ENCODE data around the gene CGN. TPM values are rescaled to one million over a fixed set of nuclear protein-coding genes. Genes with fewer than 3 reads are reported as not detected.

The CGN gene
- total RNA-seq, 1 experiment from 2014 or later: 30.9 TPM

GRCh38 chr1:151583796-151584195, 72.6 kb downstream of the CGN start:
- no peaks in the 10 kb centered on the region for H3K9me3 ChIP-seq (ENCODE audit: control insufficient read depth, low read depth, low read length)
- H3K79me1 ChIP-seq (ENCODE audit: insufficient read depth, low read depth, low read length, poor library complexity, severe bottlenecking): no peaks in the 10 kb centered on the region
- H4K5ac ChIP-seq (ENCODE audit: insufficient read length, low read depth, low read length): no peak overlapping the region
- no peak overlapping the region for H4K8ac ChIP-seq (replicated peaks; ENCODE audit: insufficient read length, low read depth, low read length)
- no peak overlapping the region for H2BK5ac ChIP-seq (ENCODE audit: insufficient read length, low read length)
- H2BK15ac ChIP-seq (ENCODE audit: low read depth, low read length): no peak overlapping the region
- no CpG with 5 or more reads among the region's 2 CpGs for WGBS (ENCODE audit: extremely low coverage, insufficient read length, low lambda C conversion rate)
- H3K18ac ChIP-seq (ENCODE audit: insufficient read length, low read depth, low read length): no peak overlapping the region
- no peaks in the 10 kb centered on the region for H3K27me3 Mint-ChIP-seq (ENCODE audit: low read depth)
- H2BK120ac ChIP-seq (ENCODE audit: low read depth, low read length, poor library complexity, severe bottlenecking): no peak overlapping the region
- no peaks in the 10 kb centered on the region for H3K23me2 ChIP-seq (ENCODE audit: insufficient read length, low read depth, low read length, poor library complexity, severe bottlenecking)
- no peak overlapping the region for H3T11ph ChIP-seq (ENCODE audit: low read length)
- H3K4ac ChIP-seq (ENCODE audit: low read depth, low read length): no peak overlapping the region
- no peak for DNase-seq
- no peaks in the 10 kb centered on the region for H3K27me3 ChIP-seq (ENCODE audit: insufficient read depth, low read length)
- no peak overlapping the region for H2BK20ac ChIP-seq (ENCODE audit: low read depth, low read length, poor library complexity, severe bottlenecking)
- no peak overlapping the region for H3K4me2 ChIP-seq (ENCODE audit: insufficient read depth, insufficient read length, low read length)
- H3K36me3 Mint-ChIP-seq (ENCODE audit: insufficient read depth in 1 of 3, low read depth in 3 of 3): peaks cover 2 to 29% (median 8%) of the 10 kb centered on the region in 3 experiments; a peak in 6 of 7 replicates
- TF ChIP-seq CTCF (conservative IDR thresholded peaks at IDR 0.05): no peak
- H2BK12ac ChIP-seq (ENCODE audit: insufficient read length, low read depth, low read length): no peak overlapping the region
- no peaks in the 10 kb centered on the region for H3K4me1 ChIP-seq (ENCODE audit: insufficient read depth, low read length)
- H2AFZ ChIP-seq (ENCODE audit: low read length): no peak overlapping the region
- H4K91ac ChIP-seq (ENCODE audit: insufficient read length, low read depth, low read length): no peak overlapping the region
- no peak overlapping the region for H3K56ac ChIP-seq (ENCODE audit: insufficient read length, low read depth, low read length)
- no peak overlapping the region for H3K23ac ChIP-seq (ENCODE audit: insufficient read length, low read depth, low read length)
- H2AK5ac ChIP-seq (ENCODE audit: insufficient read length, low read length): no peak overlapping the region
- no peak overlapping the region for H3K14ac ChIP-seq (ENCODE audit: insufficient read depth, low read length)
- H3K4me1 Mint-ChIP-seq: peaks cover 5 to 10% of the 10 kb centered on the region in 2 experiments
- no peaks in the 10 kb centered on the region for H3K79me2 ChIP-seq (ENCODE audit: insufficient read depth, low read length)
- H3K9ac ChIP-seq (ENCODE audit: extremely low read depth, insufficient read length, low read length): no peak overlapping the region
- no peaks in the 10 kb centered on the region for H4K20me1 ChIP-seq (ENCODE audit: control insufficient read depth, insufficient read depth, insufficient read length)
- no peaks in the 10 kb centered on the region for H3K9me3 Mint-ChIP-seq
- no peak overlapping the region for H3K4me3 Mint-ChIP-seq
- H3K27ac Mint-ChIP-seq: peak overlapping the region; percentile 12 to 72 (median 44); a peak in 3 of 7 replicates
- H3K27ac ChIP-seq (ENCODE audit: insufficient read length, low read depth, low read length): no peak overlapping the region
